LNCAP (cell line): Measurements from ENCODE around the gene CIAO3.

ENCODE experiments used
- TF ChIP-seq, protein P1 (sequence below): fragments of 450-650 bp; IDR thresholded peaks from 2 replicates; pipeline ENCODE4 v1.5.1; 2017; ENCODE audit warnings: mild to moderate bottlenecking

CIAO3 gene

DNA sequence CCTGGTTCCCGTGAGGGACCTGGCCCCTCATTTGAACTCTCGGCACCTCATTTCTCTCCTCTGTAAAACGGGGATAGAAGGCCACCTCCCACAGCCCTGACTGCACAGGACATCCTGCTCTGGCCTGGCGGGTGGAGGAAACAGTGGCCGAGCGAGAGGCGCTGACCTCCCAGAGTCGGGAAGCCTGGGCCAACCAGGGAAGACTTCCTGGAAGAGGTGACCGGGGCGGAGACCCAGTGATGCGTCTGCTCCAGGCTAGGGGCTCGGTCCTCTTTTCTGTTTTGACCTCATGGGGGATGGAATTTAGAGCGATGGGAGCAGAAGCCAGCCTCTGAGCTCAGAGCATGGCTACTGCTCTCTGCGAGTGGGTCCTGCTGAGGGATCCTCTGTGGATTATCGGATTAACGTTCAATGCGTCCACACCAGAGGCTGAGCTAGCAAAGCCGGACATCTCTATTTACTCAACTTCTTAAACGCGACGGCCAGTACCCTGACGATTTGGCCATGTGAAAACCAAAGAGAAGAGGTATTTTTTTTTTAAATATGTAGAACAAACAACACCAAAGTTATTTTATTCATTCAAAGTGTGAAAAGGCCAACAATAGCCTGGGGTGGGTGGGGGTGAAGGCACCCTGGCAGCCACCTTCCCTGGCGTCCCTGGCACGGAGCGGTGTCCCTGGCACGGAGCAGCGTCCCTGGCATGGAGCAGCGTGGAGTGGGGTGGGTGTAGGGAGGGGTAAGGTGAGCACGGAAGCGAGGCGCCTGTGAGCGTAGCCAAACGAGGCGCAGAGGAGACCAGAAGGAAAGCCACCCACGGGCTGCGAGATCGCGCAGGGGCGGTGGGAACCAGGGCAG, 10.6 kb upstream of the CIAO3 start:
- TF ChIP-seq, protein P1, sequence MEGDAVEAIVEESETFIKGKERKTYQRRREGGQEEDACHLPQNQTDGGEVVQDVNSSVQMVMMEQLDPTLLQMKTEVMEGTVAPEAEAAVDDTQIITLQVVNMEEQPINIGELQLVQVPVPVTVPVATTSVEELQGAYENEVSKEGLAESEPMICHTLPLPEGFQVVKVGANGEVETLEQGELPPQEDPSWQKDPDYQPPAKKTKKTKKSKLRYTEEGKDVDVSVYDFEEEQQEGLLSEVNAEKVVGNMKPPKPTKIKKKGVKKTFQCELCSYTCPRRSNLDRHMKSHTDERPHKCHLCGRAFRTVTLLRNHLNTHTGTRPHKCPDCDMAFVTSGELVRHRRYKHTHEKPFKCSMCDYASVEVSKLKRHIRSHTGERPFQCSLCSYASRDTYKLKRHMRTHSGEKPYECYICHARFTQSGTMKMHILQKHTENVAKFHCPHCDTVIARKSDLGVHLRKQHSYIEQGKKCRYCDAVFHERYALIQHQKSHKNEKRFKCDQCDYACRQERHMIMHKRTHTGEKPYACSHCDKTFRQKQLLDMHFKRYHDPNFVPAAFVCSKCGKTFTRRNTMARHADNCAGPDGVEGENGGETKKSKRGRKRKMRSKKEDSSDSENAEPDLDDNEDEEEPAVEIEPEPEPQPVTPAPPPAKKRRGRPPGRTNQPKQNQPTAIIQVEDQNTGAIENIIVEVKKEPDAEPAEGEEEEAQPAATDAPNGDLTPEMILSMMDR, result no peak

DNA sequence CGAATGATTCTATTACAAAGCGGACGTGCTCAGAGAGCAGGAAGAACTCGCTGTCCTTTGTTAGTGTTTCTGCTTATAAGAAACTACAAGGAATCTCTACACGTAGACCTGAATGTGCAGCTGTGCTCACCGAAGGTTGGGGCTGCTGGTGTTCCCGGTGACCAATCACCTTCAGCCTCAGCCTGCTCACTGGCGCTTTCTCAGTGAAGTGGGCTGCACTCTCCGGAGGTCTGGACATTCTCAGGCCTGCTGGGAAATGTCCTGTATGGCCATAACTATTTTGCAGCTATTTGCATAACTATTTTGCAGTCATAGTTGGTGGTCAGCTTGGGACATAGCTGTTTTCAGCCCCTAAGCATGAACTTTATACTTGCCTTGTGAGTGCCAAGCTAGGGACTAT, 9.7 kb upstream of the CIAO3 start:
- TF ChIP-seq, protein P1, result no peak

DNA sequence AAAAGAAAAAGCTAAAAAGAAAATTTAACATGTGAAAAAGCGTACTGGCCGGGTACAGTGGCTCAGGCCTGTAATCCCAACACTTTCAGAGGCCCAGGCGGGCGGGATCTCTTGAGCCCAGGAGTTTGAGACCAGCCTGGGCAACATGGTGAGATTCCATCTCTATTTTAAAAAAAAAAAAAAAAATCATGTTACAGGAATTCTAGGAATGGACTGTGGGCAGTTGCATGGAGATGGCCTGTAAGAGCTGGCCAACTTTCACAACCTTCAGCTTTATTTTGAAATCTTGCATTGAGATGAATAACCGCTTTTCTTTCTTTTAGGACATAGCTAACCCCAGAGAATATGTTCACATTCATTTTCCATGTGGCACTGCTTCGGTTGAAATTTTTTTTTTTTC, 8.2 kb upstream of the CIAO3 start:
- TF ChIP-seq, protein P1, result no peak

DNA sequence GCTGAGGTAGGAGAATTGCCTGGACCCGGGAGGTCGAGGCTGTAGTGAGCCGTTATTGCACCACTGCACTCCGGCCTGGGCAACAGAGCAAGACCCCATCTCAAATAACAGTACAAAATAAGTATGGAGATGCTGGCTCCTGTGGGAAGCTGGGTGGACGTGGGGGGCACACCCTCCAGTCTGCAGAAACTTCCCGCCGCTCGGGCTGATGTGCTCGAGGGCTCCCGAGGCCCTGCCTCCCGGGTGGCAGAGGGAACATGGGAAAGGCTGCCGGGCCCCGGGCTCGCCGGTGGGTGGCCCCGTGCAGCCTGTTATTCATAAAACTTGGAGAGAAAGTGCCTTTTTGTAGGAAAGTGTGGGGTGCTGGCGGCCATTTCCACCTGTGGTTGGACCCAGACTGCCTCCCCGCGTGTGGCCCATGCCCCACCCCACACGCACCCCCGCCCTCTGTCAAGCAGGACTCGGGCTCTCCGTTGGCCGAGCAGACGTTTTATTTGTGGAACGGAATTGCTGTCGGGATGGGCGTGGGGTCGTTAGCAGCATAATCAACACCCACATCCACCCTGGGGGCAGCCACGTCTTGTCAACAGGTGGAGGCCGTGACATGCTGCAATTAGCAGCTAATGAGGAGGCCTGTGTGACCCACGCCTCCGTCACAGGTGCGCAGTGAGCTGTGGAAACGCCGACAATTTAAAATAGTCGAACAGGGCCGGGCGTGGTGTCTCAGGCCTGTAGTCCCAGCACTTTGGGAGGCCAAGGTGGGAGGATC, 7.4 kb upstream of the CIAO3 start:
- TF ChIP-seq, protein P1, result no peak

DNA sequence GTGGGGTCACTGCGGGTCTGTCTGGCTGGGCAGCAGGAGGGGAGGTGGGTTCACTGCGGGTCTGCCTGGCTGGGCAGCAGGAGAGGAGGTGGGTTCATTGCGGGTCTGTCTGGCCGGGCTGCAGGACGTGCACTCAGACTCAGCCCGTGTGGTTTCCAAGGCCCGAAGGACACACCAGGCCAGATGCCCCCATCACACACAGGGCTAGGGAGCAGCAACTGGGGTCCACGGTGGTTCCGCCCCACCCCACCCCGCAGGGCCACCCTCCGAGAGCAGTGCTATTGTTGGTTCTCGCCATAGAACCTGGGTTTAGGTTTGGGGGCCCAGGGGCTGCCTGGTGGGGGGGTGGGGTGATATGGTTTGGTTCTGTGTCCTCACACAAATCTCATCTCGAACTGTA, 5.8 kb upstream of the CIAO3 start:
- TF ChIP-seq, protein P1, result no peak

DNA sequence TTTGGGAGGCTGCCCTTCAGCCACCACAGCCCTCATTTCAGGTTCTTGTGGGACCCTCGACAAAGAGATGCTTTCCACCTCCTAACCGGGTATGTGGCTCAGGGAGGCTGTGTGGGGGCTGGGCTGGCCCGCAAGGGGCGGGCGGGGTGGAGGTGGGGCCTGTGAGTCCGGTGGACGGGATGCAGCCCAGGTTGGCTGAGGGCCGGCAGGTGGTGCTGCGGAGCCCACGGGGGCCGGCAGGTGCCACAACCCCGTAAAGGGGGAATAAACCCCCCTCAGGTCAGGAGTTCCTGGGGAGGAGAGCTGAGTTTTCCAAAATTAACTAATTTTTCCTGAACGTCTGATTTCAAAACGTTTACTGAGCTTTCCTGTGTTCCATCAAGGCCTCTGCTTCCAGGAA, 4.9 kb upstream of the CIAO3 start:
- TF ChIP-seq, protein P1, result no peak

DNA sequence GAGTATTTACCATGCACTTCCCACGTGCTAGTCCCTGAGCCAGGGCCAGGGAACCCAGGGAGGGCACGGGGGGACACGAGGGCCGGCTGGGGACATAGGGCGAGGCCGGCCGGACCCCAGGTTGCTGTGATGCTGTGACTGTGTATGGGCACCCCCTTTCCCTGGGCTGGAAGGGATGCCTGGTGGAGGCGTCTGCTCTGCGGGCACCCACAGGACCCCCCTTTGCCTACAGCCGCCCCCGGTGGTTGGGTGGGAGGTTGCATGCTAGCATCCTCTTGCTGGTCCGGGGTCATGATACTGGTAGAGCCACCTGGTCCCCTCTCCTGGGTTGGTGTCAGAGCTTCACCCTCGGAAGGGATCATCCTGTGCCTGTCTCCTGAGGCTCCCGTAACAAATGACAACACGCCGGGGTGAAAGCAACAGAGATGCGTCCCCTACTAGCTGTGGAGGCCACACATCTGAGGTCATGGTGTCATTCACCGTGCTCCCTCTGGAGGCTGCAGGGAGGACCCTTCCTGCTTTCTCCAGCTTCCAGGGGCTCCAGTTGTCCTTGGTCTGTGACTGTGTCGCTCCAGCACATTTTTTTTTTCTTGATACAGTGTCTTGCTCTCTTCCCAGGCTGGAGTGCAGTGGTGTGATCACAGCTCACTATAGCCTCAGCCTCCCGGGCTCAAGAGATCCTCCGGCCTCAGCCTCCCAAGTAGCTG, 3.1 kb upstream of the CIAO3 start:
- TF ChIP-seq, protein P1, result no peak
